GM12872 (cell line): ENCODE data around the gene BDP1.

Experiments used
- TF ChIP-seq, protein P1 (sequence below): IDR thresholded peaks from 3 replicates; pipeline ENCODE4 v1.5.1; 2011; ENCODE audit warnings: low read depth, mild to moderate bottlenecking, low read length, moderate library complexity; ENCODE audit not compliant: insufficient read depth

BDP1 gene

DNA sequence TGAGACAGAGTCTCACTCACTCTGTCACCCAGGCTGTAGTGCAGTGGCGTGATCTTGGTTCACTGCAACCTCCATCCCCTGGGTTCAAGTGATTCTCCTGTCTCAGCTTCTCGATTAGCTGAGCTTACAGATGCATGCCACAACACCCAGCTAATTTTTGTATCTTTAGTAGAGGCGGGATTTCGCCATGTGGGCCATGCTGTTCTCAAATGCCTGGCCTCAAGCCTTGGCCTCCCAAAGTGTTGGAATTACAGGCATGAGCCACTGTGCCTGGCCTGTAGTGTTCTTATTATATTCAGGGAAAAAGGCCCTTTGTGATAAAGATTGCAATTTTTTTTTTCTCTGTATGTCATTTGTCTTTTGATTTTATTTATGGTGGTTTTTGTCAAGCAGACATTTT is 107.7 kb downstream of the BDP1 start:
- TF ChIP-seq, protein P1, sequence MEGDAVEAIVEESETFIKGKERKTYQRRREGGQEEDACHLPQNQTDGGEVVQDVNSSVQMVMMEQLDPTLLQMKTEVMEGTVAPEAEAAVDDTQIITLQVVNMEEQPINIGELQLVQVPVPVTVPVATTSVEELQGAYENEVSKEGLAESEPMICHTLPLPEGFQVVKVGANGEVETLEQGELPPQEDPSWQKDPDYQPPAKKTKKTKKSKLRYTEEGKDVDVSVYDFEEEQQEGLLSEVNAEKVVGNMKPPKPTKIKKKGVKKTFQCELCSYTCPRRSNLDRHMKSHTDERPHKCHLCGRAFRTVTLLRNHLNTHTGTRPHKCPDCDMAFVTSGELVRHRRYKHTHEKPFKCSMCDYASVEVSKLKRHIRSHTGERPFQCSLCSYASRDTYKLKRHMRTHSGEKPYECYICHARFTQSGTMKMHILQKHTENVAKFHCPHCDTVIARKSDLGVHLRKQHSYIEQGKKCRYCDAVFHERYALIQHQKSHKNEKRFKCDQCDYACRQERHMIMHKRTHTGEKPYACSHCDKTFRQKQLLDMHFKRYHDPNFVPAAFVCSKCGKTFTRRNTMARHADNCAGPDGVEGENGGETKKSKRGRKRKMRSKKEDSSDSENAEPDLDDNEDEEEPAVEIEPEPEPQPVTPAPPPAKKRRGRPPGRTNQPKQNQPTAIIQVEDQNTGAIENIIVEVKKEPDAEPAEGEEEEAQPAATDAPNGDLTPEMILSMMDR = no peak

DNA sequence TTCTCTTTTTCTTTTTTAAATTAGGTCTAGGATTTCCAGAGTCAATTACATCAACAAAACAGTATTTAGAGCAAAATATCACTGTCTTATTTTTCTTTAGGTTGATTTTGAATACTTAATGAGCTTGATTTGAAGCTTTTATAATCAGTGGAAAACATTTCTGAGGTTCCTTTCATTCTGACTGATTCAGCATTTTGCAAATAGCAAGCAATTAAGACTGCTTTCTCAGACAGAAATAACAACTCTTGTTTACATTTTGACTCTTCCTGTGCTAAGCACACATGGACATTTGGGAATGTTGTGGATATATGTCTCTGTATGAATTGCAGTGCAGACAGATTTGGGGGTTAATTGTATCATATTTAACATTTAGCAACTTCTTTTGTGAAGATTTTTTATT is 109.4 kb downstream of the BDP1 start:
- TF ChIP-seq, protein P1 = no peak

DNA sequence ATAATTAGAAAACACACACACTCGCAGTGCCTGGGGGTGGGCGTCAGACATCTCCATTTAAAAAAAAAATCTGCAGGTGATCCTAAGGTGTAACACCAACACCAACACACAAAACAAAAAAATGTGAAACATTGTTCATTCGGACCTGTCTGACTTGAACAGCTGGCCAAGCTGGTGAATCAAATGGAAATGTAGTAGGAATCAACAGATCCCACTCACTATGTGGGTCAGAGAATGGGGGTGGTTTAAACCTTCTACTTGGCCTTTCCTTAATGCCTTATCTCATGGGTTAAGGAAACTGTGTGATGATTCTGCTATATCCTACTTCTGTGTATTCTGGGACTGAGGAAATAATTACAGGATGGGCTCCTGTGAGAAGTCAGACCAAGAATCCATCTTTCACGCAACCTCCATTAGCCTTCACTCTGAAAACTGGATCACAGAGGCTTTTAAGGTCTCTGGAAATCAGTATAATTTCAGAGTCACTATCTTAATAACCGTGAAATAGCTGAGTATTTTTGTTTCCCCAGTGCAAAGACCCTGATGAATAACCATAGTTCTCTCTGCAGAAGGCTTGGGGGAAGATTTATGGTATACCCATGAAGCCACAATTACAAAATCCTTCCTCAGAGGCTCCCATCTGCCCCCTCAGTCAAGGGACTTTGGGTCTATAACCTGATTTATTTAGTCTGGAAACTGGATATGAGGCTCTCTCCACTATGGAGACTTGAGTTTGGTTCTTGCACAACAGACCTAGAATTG is 114.5 kb downstream of the BDP1 start:
- TF ChIP-seq, protein P1 = no peak

DNA sequence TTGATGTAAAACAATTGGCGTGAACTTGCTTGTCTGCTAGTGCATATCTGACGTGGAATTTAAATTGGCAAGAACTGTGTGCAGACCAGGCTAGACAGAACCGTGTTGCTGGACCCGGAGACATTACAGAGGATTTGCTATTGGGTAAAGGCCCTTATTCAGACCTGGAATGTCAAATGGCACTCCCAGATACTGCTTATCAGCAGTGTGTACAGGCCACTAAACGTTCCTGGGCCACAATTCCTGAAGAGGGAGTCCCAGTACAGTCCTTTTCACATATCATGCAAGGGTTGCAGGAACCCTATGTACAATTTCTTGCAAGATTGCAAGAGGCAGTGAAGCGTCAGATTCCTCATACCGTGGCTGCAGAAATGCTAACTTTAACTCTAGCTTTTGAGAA is 118.1 kb downstream of the BDP1 start:
- TF ChIP-seq, protein P1 = no peak

DNA sequence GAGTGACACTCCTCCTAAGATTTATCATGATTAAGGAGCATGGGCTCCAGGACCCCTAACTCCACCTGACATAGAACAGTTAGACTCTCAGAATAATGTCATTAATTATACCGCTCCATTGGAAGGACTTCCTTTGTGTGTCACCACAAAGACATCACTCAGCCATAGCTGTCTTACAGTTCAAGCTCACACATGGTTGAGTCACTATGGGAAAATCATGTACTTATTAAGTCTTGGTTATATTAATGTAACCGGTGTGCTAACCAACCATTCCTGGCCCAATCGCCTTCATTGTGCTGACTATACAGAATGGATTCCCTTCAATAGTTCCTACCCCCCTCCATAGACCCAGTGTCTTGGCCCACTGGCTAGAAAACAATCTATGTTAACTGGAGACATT is 120.8 kb downstream of the BDP1 start:
- TF ChIP-seq, protein P1 = no peak

DNA sequence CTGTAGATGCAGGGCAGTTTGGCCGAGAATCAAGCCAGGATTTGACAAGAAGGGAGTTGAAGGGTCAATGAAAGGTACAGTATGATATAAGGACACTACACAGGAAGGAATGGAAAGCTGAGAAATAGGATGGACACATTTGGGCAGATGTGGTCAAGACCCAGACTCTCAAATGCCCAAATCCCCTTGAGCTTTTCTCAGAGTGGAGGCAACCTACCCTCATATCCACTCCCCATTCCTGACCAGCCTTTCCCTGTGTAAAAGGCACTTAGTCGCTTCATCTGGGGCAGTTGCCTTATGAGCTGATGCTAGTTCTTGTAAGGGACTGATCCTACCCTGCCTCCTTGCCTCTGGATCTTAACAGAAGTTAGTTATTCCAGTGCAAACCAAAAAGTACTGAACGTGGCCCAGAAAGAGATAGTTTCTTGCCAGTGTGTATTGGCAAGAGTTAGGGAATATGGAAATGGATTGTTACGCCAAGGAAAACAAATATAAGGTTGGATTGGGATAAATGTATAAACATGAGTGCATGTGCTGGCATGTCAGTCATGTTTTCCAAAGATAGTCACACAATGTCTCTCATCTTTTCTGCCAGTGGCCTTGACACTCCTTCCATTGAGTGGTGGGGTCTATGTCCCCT is 127.6 kb downstream of the BDP1 start:
- TF ChIP-seq, protein P1 = no peak

DNA sequence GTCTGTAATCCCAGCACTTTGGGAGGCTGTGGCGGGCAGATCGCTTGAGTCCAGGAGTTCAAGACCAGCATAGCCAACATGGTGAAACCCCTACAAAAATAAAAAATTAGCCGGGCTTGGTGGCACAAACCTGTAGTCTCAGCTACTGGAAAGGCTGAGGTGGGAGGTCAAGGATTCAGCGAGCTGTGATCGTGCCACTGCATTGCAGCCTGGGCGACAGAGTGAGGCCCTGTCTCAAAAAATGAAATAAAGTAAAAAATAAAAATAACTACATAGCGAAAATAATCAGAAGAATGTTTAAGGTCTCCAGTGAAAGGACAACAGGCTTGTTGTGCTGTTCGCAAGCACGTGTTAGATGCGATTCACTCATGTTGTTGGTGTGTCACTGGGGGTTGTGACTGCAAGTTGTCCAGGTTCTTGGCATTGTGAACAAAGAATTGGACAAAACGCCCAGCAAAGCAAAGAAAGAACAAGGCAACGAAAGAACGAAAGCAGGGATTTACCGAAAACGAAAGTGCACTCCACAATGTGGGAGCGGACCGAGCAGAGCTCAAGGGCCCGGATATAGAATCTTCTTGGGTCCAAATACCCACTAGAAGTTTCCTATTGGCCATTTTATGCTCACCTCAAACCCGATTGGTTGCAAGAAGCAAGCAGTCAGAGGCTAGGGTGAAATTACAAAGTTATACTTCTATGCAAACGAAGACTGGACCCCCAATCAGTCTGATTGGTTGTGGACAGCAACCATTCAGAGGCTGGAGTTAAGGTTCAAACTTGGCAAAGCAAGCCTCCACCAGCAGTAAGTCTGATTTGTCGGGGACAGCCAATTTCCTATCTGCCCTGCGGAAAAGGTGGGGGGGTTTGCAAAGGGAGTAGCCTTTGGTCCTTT is 130.8 kb downstream of the BDP1 start:
- TF ChIP-seq, protein P1 = no peak
